Vagina (tissue), 2 donors: ENCODE measurements around the gene GMCL2.

Experiments
- POLR2A ChIP-seq, 2 donors: fragments of 450-650 bp; IDR thresholded peaks; one replicate each; pipeline ENCODE4 v1.6.1; 2017; ENCODE audit warnings: antibody characterized with exemption in 2 of 2, mild to moderate bottlenecking in 2 of 2, moderate library complexity in 2 of 2
- POLR2AphosphoS5 ChIP-seq, 2 donors: sonication (generic); formaldehyde crosslinking; IDR thresholded peaks; one replicate each; pipeline ENCODE4 v1.9.0; 2017; ENCODE audit warnings: antibody characterized with exemption in 2 of 2, mild to moderate bottlenecking in 2 of 2, low read depth in 1 of 2; ENCODE audit not compliant: insufficient read depth in 1 of 2
- TF ChIP-seq, protein P1 (sequence below), 3 experiments: fragments of 450-650 bp in 2 of 3; fragments of 200-600 bp in 1 of 3; sonication (generic) in 1 of 3; IDR thresholded peaks; one replicate each; pipeline ENCODE4 v1.5.1; 2017 to 2019; ENCODE audit warnings: antibody characterized with exemption in 3 of 3, mild to moderate bottlenecking in 2 of 3, moderate library complexity in 2 of 3

DNA sequence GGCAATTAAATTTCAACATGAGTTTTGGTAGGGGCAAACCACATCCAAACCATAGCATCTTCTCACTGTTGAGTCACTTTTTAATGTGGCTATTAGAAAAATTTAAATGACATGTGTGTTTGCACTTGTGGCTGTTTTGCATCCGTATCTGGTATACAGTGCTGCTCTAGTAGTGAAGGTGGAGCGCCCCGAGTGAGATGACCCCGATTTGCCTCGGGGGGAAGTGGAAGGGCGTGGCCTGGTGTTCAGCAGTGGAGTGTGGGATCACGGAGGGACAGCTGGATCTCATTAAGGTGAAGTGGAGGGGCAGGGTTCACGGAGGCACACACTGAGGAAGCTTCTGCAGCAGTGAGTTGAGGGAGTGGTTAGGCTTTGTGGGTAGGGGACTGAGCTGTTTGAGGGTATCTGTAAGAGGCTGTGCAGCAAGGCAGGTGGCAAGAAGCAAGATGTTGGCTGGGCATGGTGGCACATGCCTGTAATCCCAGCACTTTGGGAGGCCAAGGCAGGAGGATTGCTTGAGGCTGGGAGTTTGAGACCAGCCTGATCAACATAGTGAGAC, 6.2 kb upstream of the GMCL2 start:
- TF ChIP-seq, protein P1, sequence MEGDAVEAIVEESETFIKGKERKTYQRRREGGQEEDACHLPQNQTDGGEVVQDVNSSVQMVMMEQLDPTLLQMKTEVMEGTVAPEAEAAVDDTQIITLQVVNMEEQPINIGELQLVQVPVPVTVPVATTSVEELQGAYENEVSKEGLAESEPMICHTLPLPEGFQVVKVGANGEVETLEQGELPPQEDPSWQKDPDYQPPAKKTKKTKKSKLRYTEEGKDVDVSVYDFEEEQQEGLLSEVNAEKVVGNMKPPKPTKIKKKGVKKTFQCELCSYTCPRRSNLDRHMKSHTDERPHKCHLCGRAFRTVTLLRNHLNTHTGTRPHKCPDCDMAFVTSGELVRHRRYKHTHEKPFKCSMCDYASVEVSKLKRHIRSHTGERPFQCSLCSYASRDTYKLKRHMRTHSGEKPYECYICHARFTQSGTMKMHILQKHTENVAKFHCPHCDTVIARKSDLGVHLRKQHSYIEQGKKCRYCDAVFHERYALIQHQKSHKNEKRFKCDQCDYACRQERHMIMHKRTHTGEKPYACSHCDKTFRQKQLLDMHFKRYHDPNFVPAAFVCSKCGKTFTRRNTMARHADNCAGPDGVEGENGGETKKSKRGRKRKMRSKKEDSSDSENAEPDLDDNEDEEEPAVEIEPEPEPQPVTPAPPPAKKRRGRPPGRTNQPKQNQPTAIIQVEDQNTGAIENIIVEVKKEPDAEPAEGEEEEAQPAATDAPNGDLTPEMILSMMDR (IDR thresholded peaks at IDR 0.05): no peak
- TF ChIP-seq POLR2A (IDR thresholded peaks at IDR 0.05) (no peak), POLR2AphosphoS5 (IDR thresholded peaks at IDR 0.05; ENCODE audit: insufficient read depth in 1 of 2, low read depth in 1 of 2) (no peak)
